ENCODE results near the gene AKR1C4. TPM values are rescaled to one million over a fixed set of nuclear protein-coding genes. Genes with fewer than 3 reads are reported as not detected.
"Not testable (repeated sequence)": the region's sequence is repeated elsewhere in the genome, so short reads cannot be mapped to it uniquely, and the experiment has no call there.

AKR1C4 gene
- total RNA-seq, 2 experiments from 2014 or later: not detected

DNA sequence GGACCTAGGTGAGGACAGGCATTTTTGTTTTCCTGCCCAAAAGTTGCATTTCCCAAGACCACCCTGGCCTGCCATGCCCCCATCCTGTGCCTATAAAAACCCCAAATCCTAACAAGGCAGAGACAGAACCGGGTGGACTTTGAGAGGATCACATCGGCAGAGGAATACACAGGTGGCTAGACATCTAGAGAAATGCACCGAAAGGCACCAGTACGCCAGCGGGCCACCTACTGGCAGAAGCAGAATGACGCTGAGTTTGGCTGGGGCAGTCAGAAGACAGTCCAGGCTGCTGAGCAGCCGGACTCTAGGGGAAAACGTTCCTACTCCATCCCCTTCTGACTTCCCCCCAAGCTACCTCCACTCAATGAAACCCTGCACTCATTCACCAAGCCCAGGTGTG, 2.8 kb downstream of the AKR1C4 start:
- TF ChIP-seq, protein P1, sequence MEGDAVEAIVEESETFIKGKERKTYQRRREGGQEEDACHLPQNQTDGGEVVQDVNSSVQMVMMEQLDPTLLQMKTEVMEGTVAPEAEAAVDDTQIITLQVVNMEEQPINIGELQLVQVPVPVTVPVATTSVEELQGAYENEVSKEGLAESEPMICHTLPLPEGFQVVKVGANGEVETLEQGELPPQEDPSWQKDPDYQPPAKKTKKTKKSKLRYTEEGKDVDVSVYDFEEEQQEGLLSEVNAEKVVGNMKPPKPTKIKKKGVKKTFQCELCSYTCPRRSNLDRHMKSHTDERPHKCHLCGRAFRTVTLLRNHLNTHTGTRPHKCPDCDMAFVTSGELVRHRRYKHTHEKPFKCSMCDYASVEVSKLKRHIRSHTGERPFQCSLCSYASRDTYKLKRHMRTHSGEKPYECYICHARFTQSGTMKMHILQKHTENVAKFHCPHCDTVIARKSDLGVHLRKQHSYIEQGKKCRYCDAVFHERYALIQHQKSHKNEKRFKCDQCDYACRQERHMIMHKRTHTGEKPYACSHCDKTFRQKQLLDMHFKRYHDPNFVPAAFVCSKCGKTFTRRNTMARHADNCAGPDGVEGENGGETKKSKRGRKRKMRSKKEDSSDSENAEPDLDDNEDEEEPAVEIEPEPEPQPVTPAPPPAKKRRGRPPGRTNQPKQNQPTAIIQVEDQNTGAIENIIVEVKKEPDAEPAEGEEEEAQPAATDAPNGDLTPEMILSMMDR (IDR thresholded peaks at IDR 0.05): no peak
- intact Hi-C loops (cut with micrococcal nuclease): no loop called here
- H3K4me3 Mint-ChIP-seq: no peak overlapping the region
- H3K4me1 Mint-ChIP-seq (ENCODE audit: low read depth): no peaks in the 10 kb centered on the region
- ChIA-PET CTCF (no interaction called here), POLR2A (no interaction called here)
- peaks cover 8% of the 10 kb centered on the region for H3K9me3 Mint-ChIP-seq
- H3K27me3 Mint-ChIP-seq: peaks cover 3% of the 10 kb centered on the region
- H3K36me3 Mint-ChIP-seq (ENCODE audit: low read depth): no peaks in the 10 kb centered on the region
- H3K27ac Mint-ChIP-seq: no peak overlapping the region
- ATAC-seq: no peak
- no peak for DNase-seq

- TF ChIP-seq, protein P1 (IDR thresholded peaks at IDR 0.05): no peak
- Mint-ChIP-seq H3K4me3 (no peak overlapping the region), H3K9me3 (peaks cover 13% of the 10 kb centered on the region), H3K36me3 (ENCODE audit: low read depth) (no peaks in the 10 kb centered on the region), H3K27me3 (peaks cover 4% of the 10 kb centered on the region), H3K27ac (no peak overlapping the region), H3K4me1 (ENCODE audit: low read depth) (no peaks in the 10 kb centered on the region)
- ChIA-PET CTCF (no interaction called here), POLR2A (no interaction called here)
- no peak for DNase-seq
- intact Hi-C loops (cut with micrococcal nuclease): no loop called here
- ATAC-seq: no peak
These were observed 10.2 kb downstream of the AKR1C4 start for GRCh38 chr10:5206799-5207198.

GRCh38 chr10:5209776-5210175, 13.1 kb downstream of the AKR1C4 start:
- CTCF ChIA-PET: interaction anchor here (1.7 kb wide), 1 partner anchor 21 kb away, joined by 3 read pairs; no protein-coding TSS in a partner anchor
- H3K27me3 Mint-ChIP-seq; H3K9me3 Mint-ChIP-seq; POLR2A ChIA-PET; H3K27ac Mint-ChIP-seq; ATAC-seq; H3K4me1 Mint-ChIP-seq (ENCODE audit: low read depth); H3K36me3 Mint-ChIP-seq (ENCODE audit: low read depth); intact Hi-C loops (cut with micrococcal nuclease); H3K4me3 Mint-ChIP-seq; DNase-seq: not testable (repeated sequence)

- intact Hi-C loops (cut with micrococcal nuclease); H3K4me1 Mint-ChIP-seq (ENCODE audit: low read depth); POLR2A ChIA-PET; H3K27me3 Mint-ChIP-seq; H3K4me3 Mint-ChIP-seq; H3K9me3 Mint-ChIP-seq; ATAC-seq; H3K36me3 Mint-ChIP-seq (ENCODE audit: low read depth); H3K27ac Mint-ChIP-seq: not testable (repeated sequence)
- peak; percentile 17 for DNase-seq
- CTCF ChIA-PET: interaction anchor here (1.7 kb wide), 1 partner anchor 21 kb away, joined by 3 read pairs; no protein-coding TSS in a partner anchor
These were observed 13.6 kb downstream of the AKR1C4 start for GRCh38 chr10:5210261-5210660.

GRCh38 chr10:5211696-5212536, 15.3 kb downstream of the AKR1C4 start:
- CTCF ChIA-PET: no interaction called here
- POLR2A ChIA-PET: no interaction called here
- no peak for ATAC-seq
- Mint-ChIP-seq H3K27me3 (peaks cover 1% of the 10 kb centered on the region), H3K9me3 (peaks cover 5% of the 10 kb centered on the region), H3K27ac (no peak overlapping the region), H3K36me3 (ENCODE audit: low read depth) (no peaks in the 10 kb centered on the region), H3K4me1 (ENCODE audit: low read depth) (no peaks in the 10 kb centered on the region), H3K4me3 (no peak overlapping the region)
- TF ChIP-seq, protein P1 (IDR thresholded peaks at IDR 0.05): no peak
- no peak for DNase-seq
- intact Hi-C loops (cut with micrococcal nuclease): no loop called here

DNA sequence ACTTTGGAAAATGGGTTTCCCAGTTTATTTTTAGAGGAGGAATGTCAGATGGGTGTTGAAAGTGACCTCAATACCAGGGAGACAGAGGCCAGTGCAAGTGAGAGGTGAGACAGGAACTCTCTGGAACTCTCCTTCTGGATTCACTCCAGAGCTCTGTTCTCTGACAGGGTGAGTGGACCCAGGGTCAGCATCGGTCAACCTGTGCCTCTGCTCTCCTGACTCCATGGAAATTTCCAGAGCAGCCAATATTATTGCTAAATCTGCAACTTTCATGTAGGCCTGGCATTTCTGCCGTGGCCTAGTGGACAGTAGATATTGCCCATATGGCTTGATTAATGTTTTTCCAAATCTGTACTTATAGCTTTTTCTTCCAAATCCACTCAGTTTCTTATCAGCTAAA, 20.2 kb downstream of the AKR1C4 start:
- TF ChIP-seq, protein P1 (IDR thresholded peaks at IDR 0.05): no peak
- CTCF ChIA-PET: no interaction called here

More for the DNA sequence above, 20.2 kb downstream of the AKR1C4 start:
- Mint-ChIP-seq H3K27ac (no peak overlapping the region), H3K9me3 (peaks cover under 1% of the 10 kb centered on the region), H3K27me3 (no peaks in the 10 kb centered on the region), H3K4me1 (ENCODE audit: low read depth) (no peaks in the 10 kb centered on the region), H3K36me3 (ENCODE audit: low read depth) (no peaks in the 10 kb centered on the region), H3K4me3 (no peak overlapping the region)
- no peak for DNase-seq
- ATAC-seq: no peak
- intact Hi-C loops (cut with micrococcal nuclease): no loop called here
- POLR2A ChIA-PET: no interaction called here
